Measurements from ENCODE around the gene CAMKMT. TPM values are rescaled to one million over a fixed set of nuclear protein-coding genes. Genes with fewer than 3 reads are reported as not detected.

Gene CAMKMT
- total RNA-seq, 2 experiments from 2014 or later, result 25.7 to 27.4 TPM

- no TSS peak for BruUV-seq (replicated peaks)
- no peaks in the 10 kb centered on the region for H3K9me2 ChIP-seq (ENCODE audit: insufficient read depth, low read length)
- no peaks in the 10 kb centered on the region for H3K36me3 ChIP-seq (ENCODE audit: insufficient read depth, low read length)
- DNase-seq (ENCODE audit: low spot score), result no peak
- H4K20me1 ChIP-seq (ENCODE audit: insufficient read depth, low read length), result no peaks in the 10 kb centered on the region
- no peak overlapping the region for H3K4me3 ChIP-seq (ENCODE audit: low read depth, low read length, poor library complexity, severe bottlenecking)
- TF ChIP-seq EZH2phosphoT487 (IDR thresholded peaks at IDR 0.05; ENCODE audit: borderline replicate concordance, low read depth, low read length) (no peak), CTCF (conservative IDR thresholded peaks at IDR 0.05; ENCODE audit: low read length) (no peak)
- H3K79me2 ChIP-seq (ENCODE audit: insufficient read depth, low read depth, low read length), result no peaks in the 10 kb centered on the region
- no peaks in the 10 kb centered on the region for H3K9me3 ChIP-seq (ENCODE audit: low read length)
- POLR2A ChIA-PET, result interaction anchor here (0.6 kb wide), 1 partner anchor 43 kb away, joined by 4 read pairs; no protein-coding TSS in a partner anchor
- H3K4me1 ChIP-seq (ENCODE audit: insufficient read depth, low read length, poor library complexity, severe bottlenecking), result no peaks in the 10 kb centered on the region
- no peak overlapping the region for H3K4me2 ChIP-seq (ENCODE audit: low read length)
- CTCF ChIA-PET (ENCODE audit: unreplicated experiment), result no interaction called here
- H2AFZ ChIP-seq (ENCODE audit: low read length), result no peak overlapping the region
- intact Hi-C loops (cut with micrococcal nuclease; ENCODE audit: unreplicated experiment), result no loop called here
- H3K27ac ChIP-seq (ENCODE audit: low read depth, low read length, poor library complexity, severe bottlenecking), result no peak overlapping the region
These were observed 329.5 kb downstream of the CAMKMT start for GRCh38 chr2:44691174-44691785.

- no peak overlapping the region for H3K4me3 ChIP-seq (ENCODE audit: low read depth, low read length, poor library complexity, severe bottlenecking)
- no peak overlapping the region for H2AFZ ChIP-seq (ENCODE audit: low read length)
- H3K9me2 ChIP-seq (ENCODE audit: insufficient read depth, low read length), result no peaks in the 10 kb centered on the region
- no peak for DNase-seq (ENCODE audit: low spot score)
- H3K4me1 ChIP-seq (ENCODE audit: insufficient read depth, low read length, poor library complexity, severe bottlenecking), result no peaks in the 10 kb centered on the region
- CTCF ChIA-PET (ENCODE audit: unreplicated experiment), result no interaction called here
- no peaks in the 10 kb centered on the region for H3K36me3 ChIP-seq (ENCODE audit: insufficient read depth, low read length)
- H4K20me1 ChIP-seq (ENCODE audit: insufficient read depth, low read length), result no peaks in the 10 kb centered on the region
- no peaks in the 10 kb centered on the region for H3K9me3 ChIP-seq (ENCODE audit: low read length)
- H3K79me2 ChIP-seq (ENCODE audit: insufficient read depth, low read depth, low read length), result no peaks in the 10 kb centered on the region
- POLR2A ChIA-PET, result interaction anchor here (0.6 to 0.9 kb wide), 2 partner anchors 16 to 87 kb away, joined by 3 to 4 read pairs; no protein-coding TSS in a partner anchor
- no peak overlapping the region for H3K27ac ChIP-seq (ENCODE audit: low read depth, low read length, poor library complexity, severe bottlenecking)
- TF ChIP-seq EZH2phosphoT487 (IDR thresholded peaks at IDR 0.05; ENCODE audit: borderline replicate concordance, low read depth, low read length) (no peak), CTCF (conservative IDR thresholded peaks at IDR 0.05; ENCODE audit: low read length) (no peak)
- H3K4me2 ChIP-seq (ENCODE audit: low read length), result no peak overlapping the region
- intact Hi-C loops (cut with micrococcal nuclease; ENCODE audit: unreplicated experiment), result no loop called here
- no TSS peak for BruUV-seq (replicated peaks)
These were observed 331.1 kb downstream of the CAMKMT start for GRCh38 chr2:44692821-44693220.

GRCh38 chr2:44700824-44701223 lies 339.1 kb downstream of the CAMKMT start:
- H3K4me2 ChIP-seq (ENCODE audit: low read length), result no peak overlapping the region
- no peaks in the 10 kb centered on the region for H3K36me3 ChIP-seq (ENCODE audit: insufficient read depth, low read length)
- intact Hi-C loops (cut with micrococcal nuclease; ENCODE audit: unreplicated experiment), result no loop called here
- H4K20me1 ChIP-seq (ENCODE audit: insufficient read depth, low read length), result no peaks in the 10 kb centered on the region
- TF ChIP-seq CTCF (conservative IDR thresholded peaks at IDR 0.05; ENCODE audit: low read length), result no peak
- no peak for TF ChIP-seq EZH2phosphoT487 (IDR thresholded peaks at IDR 0.05; ENCODE audit: borderline replicate concordance, low read depth, low read length)
- H3K79me2 ChIP-seq (ENCODE audit: insufficient read depth, low read depth, low read length), result no peaks in the 10 kb centered on the region
- H3K9me2 ChIP-seq (ENCODE audit: insufficient read depth, low read length), result no peaks in the 10 kb centered on the region
- no peak for DNase-seq (ENCODE audit: low spot score)
- H3K27ac ChIP-seq (ENCODE audit: low read depth, low read length, poor library complexity, severe bottlenecking), result no peak overlapping the region
- BruUV-seq (replicated peaks), result no TSS peak
- H3K4me3 ChIP-seq (ENCODE audit: low read depth, low read length, poor library complexity, severe bottlenecking), result no peak overlapping the region
- ChIA-PET CTCF (ENCODE audit: unreplicated experiment) (interaction anchor here (0.6 kb wide), 1 partner anchor 45 kb away, joined by 3 read pairs; no protein-coding TSS in a partner anchor), POLR2A (no interaction called here)
- no peak overlapping the region for H2AFZ ChIP-seq (ENCODE audit: low read length)
- H3K4me1 ChIP-seq (ENCODE audit: insufficient read depth, low read length, poor library complexity, severe bottlenecking), result no peaks in the 10 kb centered on the region
- no peaks in the 10 kb centered on the region for H3K9me3 ChIP-seq (ENCODE audit: low read length)
